SK-N-MC (cell line): ENCODE measurements around the gene SHE.

Experiments used
- EZH2 ChIP-seq: fragments of 200-600 bp; sonication (generic); IDR thresholded peaks from one replicate; pipeline ENCODE4 v1.6.1; 2017; ENCODE audit warnings: antibody characterized with exemption
- FOXP2 ChIP-seq: optimal IDR thresholded peaks from 2 replicates; pipeline ENCODE3; 2011; ENCODE audit warnings: mild to moderate bottlenecking, moderate library complexity; ENCODE audit not compliant: insufficient read depth; ENCODE audit errors: extremely low read length, control extremely low read depth
- POLR2AphosphoS5 ChIP-seq: IDR thresholded peaks from 2 replicates; pipeline ENCODE4 v1.6.1; 2012; ENCODE audit warnings: mild to moderate bottlenecking, low read depth, low read length, borderline replicate concordance

DNA sequence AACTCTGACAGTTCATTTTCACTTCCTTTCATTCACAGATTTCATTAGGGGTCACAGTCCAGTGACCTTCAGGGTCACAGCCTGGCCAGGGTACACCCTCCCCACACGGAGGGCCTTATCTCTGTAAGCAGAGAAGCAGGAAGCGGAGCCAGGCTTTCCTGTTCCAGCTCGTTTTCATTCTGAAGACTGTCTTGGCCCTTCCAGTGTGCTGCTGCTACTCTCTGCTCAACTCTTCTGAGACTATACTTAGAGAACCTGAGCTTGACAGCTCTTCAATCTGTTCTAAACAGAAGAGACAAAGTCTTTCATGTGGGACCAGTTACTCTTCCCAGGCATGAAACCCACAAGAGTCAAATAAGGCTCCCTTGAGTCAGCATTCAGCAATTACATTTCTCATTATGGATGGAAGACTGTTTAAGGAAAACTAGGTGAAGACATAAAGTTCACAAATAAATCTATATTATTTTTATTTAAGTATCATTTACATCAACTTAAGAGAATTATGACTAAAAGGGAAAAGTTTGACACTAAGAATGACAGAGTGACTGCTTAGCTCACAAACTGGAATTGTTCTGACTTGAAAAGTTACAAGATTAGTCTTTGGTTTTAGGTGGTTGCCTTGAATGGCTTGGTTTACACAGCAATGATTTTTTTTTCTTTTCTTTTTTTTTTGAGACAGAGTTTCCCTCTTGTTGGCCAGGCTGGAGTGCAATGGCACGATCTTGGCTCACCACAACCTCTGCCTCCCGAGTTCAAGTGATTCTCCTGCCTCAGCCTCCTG lies 5.0 kb downstream of the SHE start:
- TF ChIP-seq EZH2: no peak
- no peak for TF ChIP-seq POLR2AphosphoS5
- TF ChIP-seq FOXP2: no peak
